WERI-Rb-1 (cell line): ENCODE results near the gene SLC30A5.

Source experiments
- DNase-seq: peaks from one replicate; pipeline ENCODE4 v3.0.0-alpha.2; 2020
- H3K27ac ChIP-seq: fragments of 250-450 bp; sonication (Bioruptor Pico); 2 replicates; pipeline ENCODE4 v1.5.1; 2020; ENCODE audit warnings: mild to moderate bottlenecking, moderate library complexity
- H3K27me3 ChIP-seq: fragments of 250-450 bp; sonication (Bioruptor Pico); 2 replicates; pipeline ENCODE4 v1.5.1; 2021; ENCODE audit warnings: mild to moderate bottlenecking, low read depth, moderate library complexity; ENCODE audit not compliant: insufficient read depth, severe bottlenecking
- H3K36me3 ChIP-seq: fragments of 250-450 bp; sonication (Bioruptor Pico); 2 replicates; pipeline ENCODE4 v1.5.1; 2020; ENCODE audit warnings: mild to moderate bottlenecking, moderate library complexity
- H3K4me3 ChIP-seq: 2 replicates; pipeline ENCODE4 v1.5.1; 2011; ENCODE audit warnings: low read depth, mild to moderate bottlenecking, control low read depth, low read length
- H3K9me3 ChIP-seq: fragments of 250-450 bp; sonication (Bioruptor Pico); 2 replicates; pipeline ENCODE4 v1.5.1; 2021; ENCODE audit warnings: mild to moderate bottlenecking, moderate library complexity; ENCODE audit not compliant: severe bottlenecking
- CTCF ChIP-seq: IDR thresholded peaks from 2 replicates; pipeline ENCODE4 v1.5.1; 2011; ENCODE audit warnings: low read depth, mild to moderate bottlenecking, control low read depth, inconsistent platforms, low read length

SLC30A5 gene

GRCh38 chr5:69166686-69167492 lies 73.1 kb downstream of the SLC30A5 start, which contains the start of gene CCNB1:
Gene CCNB1 (plus strand): TSS chr5:69167150. CDS start chr5:69167263, 113 bp downstream.
- DNase-seq: peak; percentile 99
- H3K36me3 ChIP-seq: peaks cover 46% of the 10 kb centered on the region
- H3K27ac ChIP-seq: peak within 1 kb of the TSS; percentile 95
- peak within 1 kb of the TSS; percentile 91 for H3K4me3 ChIP-seq
- H3K9me3 ChIP-seq: no peaks in the 10 kb centered on the region
- no peaks in the 10 kb centered on the region for H3K27me3 ChIP-seq
- TF ChIP-seq CTCF: no peak

GRCh38 chr5:69167493-69167855 lies 73.7 kb downstream of the SLC30A5 start:
- H3K9me3 ChIP-seq: no peaks in the 10 kb centered on the region
- H3K36me3 ChIP-seq: peaks cover 52% of the 10 kb centered on the region
- peak overlapping the region; percentile 91 for H3K4me3 ChIP-seq
- peak overlapping the region; percentile 95 for H3K27ac ChIP-seq
- no peak for TF ChIP-seq CTCF
- no peak for DNase-seq
- H3K27me3 ChIP-seq: no peaks in the 10 kb centered on the region

GRCh38 chr5:69167929-69168328 lies 74.1 kb downstream of the SLC30A5 start:
- H3K36me3 ChIP-seq: peaks cover 54% of the 10 kb centered on the region

GRCh38 chr5:69170495-69170894 lies 76.7 kb downstream of the SLC30A5 start:
- H3K9me3 ChIP-seq: no peaks in the 10 kb centered on the region
- H3K27ac ChIP-seq: no peak overlapping the region
- H3K4me3 ChIP-seq: no peak overlapping the region
- no peak for DNase-seq
- H3K36me3 ChIP-seq: peaks cover 79% of the 10 kb centered on the region
- TF ChIP-seq CTCF: no peak
- no peaks in the 10 kb centered on the region for H3K27me3 ChIP-seq

More at GRCh38 chr5:69167929-69168328, 74.1 kb downstream of the SLC30A5 start:
- H3K27me3 ChIP-seq: no peaks in the 10 kb centered on the region
- peak overlapping the region; percentile 95 for H3K27ac ChIP-seq
- DNase-seq: no peak
- H3K4me3 ChIP-seq: peak overlapping the region; percentile 91
- TF ChIP-seq CTCF: no peak
- no peaks in the 10 kb centered on the region for H3K9me3 ChIP-seq

GRCh38 chr5:69170969-69171368 lies 77.2 kb downstream of the SLC30A5 start:
- Histone ChIP-seq H3K36me3 (peaks cover 81% of the 10 kb centered on the region), H3K4me3 (no peak overlapping the region), H3K27ac (no peak overlapping the region), H3K27me3 (no peaks in the 10 kb centered on the region), H3K9me3 (no peaks in the 10 kb centered on the region)
- TF ChIP-seq CTCF: no peak
- DNase-seq: no peak
